SJSA1 (cell line): ENCODE data around the gene SLFN11. TPM values are rescaled to one million over a fixed set of nuclear protein-coding genes. Genes with fewer than 3 reads are reported as not detected.
A peak's percentile ranks its signal among the peaks of the same experiment; 100 is the strongest.

Source experiments
- DNase-seq, 2 experiments: peaks; one replicate each; pipeline ENCODE4 v3.0.0-alpha.2; 2015 to 2020; ENCODE audit warnings: low spot score in 2 of 2, low read depth in 1 of 2
- H3K27ac ChIP-seq: fragments of 250-450 bp; sonication (Bioruptor Pico); 2 replicates; pipeline ENCODE4 v1.5.1; 2020; ENCODE audit warnings: mild to moderate bottlenecking, moderate library complexity
- H3K27me3 ChIP-seq: fragments of 250-450 bp; sonication (Bioruptor Pico); replicated peaks from 2 replicates; pipeline ENCODE4 v1.5.1; 2020; ENCODE audit warnings: mild to moderate bottlenecking, moderate library complexity
- H3K36me3 ChIP-seq: fragments of 250-450 bp; sonication (Bioruptor Pico); 2 replicates; pipeline ENCODE4 v1.5.1; 2020; ENCODE audit warnings: mild to moderate bottlenecking
- H3K4me1 ChIP-seq: fragments of 250-450 bp; sonication (Bioruptor Pico); replicated peaks from 2 replicates; pipeline ENCODE4 v1.6.1; 2021; ENCODE audit warnings: mild to moderate bottlenecking
- H3K4me3 ChIP-seq: fragments of 250-450 bp; sonication (Bioruptor Pico); 2 replicates; pipeline ENCODE4 v1.5.1; 2020; ENCODE audit warnings: mild to moderate bottlenecking
- H3K9me3 ChIP-seq: fragments of 250-450 bp; sonication (Bioruptor Pico); replicated peaks from 2 replicates; pipeline ENCODE4 v1.5.1; 2020; ENCODE audit warnings: mild to moderate bottlenecking
- total RNA-seq: library from RNA; depleted of rRNA; stranded (reverse); fragments of >200 nt; shearing (Covaris generic); gene quantifications from 2 replicates; pipeline ENCODE4 v1.2.3, GENCODE V29; 2014

SLFN11 gene
- total RNA-seq, 1 experiment from 2014 or later = 29.1 TPM

- Histone ChIP-seq H3K9me3 (no peaks in the 10 kb centered on the region), H3K27me3 (no peaks in the 10 kb centered on the region), H3K4me1 (no peaks in the 10 kb centered on the region), H3K36me3 (no peaks in the 10 kb centered on the region), H3K27ac (no peak overlapping the region), H3K4me3 (no peak overlapping the region)
- DNase-seq = no peak
These were observed 2.8 kb upstream of the SLFN11 start for GRCh38 chr17:35376245-35376644.

GRCh38 chr17:35374766-35375344 lies 1.4 kb upstream of the SLFN11 start:
- no peaks in the 10 kb centered on the region for H3K36me3 ChIP-seq
- H3K4me1 ChIP-seq = no peaks in the 10 kb centered on the region
- no peaks in the 10 kb centered on the region for H3K27me3 ChIP-seq
- peak overlapping the region; percentile 79 for H3K27ac ChIP-seq
- peak overlapping the region; percentile 45 for H3K4me3 ChIP-seq
- H3K9me3 ChIP-seq = no peaks in the 10 kb centered on the region
- no peak for DNase-seq

- H3K27me3 ChIP-seq = no peaks in the 10 kb centered on the region
- no peaks in the 10 kb centered on the region for H3K9me3 ChIP-seq
- H3K27ac ChIP-seq = peak overlapping the region; percentile 79
- H3K36me3 ChIP-seq = 0 out of 2 replicates have a peak, but pooled peaks cover 3% of the 10 kb centered on the region
- peak; percentile 54 to 69 for DNase-seq
- H3K4me3 ChIP-seq = peak overlapping the region; percentile 45
- H3K4me1 ChIP-seq = no peaks in the 10 kb centered on the region
These were observed 754 bp upstream of the SLFN11 start for GRCh38 chr17:35373984-35374765.

GRCh38 chr17:35372846-35373533 lies 431 bp downstream of the SLFN11 start:
- peak in 1 of 2 experiments; percentile 24 for DNase-seq
- Histone ChIP-seq H3K36me3 (0 out of 2 replicates have a peak, but pooled peaks cover 4% of the 10 kb centered on the region), H3K4me1 (no peaks in the 10 kb centered on the region), H3K27me3 (no peaks in the 10 kb centered on the region), H3K9me3 (no peaks in the 10 kb centered on the region), H3K4me3 (peak overlapping the region; percentile 45), H3K27ac (peak overlapping the region; percentile 79)

- Histone ChIP-seq H3K9me3 (no peaks in the 10 kb centered on the region), H3K27me3 (no peaks in the 10 kb centered on the region), H3K36me3 (0 out of 2 replicates have a peak, but pooled peaks cover 4% of the 10 kb centered on the region), H3K27ac (no peak overlapping the region), H3K4me3 (no peak overlapping the region), H3K4me1 (no peaks in the 10 kb centered on the region)
- DNase-seq = no peak
These were observed 1.5 kb downstream of the SLFN11 start for GRCh38 chr17:35371934-35372333.

GRCh38 chr17:35368081-35368830 lies 5.2 kb downstream of the SLFN11 start:
- Histone ChIP-seq H3K27ac (no peak overlapping the region), H3K27me3 (no peaks in the 10 kb centered on the region), H3K9me3 (no peaks in the 10 kb centered on the region), H3K4me3 (no peak overlapping the region), H3K36me3 (peaks cover 13% of the 10 kb centered on the region), H3K4me1 (no peaks in the 10 kb centered on the region)
- no peak for DNase-seq

GRCh38 chr17:35361027-35361426 lies 12.4 kb downstream of the SLFN11 start:
- no peaks in the 10 kb centered on the region for H3K4me1 ChIP-seq
- no peaks in the 10 kb centered on the region for H3K9me3 ChIP-seq
- no peak overlapping the region for H3K4me3 ChIP-seq
- no peak overlapping the region for H3K27ac ChIP-seq
- DNase-seq = no peak
- no peaks in the 10 kb centered on the region for H3K27me3 ChIP-seq
- H3K36me3 ChIP-seq = peaks cover 60% of the 10 kb centered on the region

- Histone ChIP-seq H3K4me3 (no peak overlapping the region), H3K27ac (no peak overlapping the region), H3K36me3 (peaks cover 69% of the 10 kb centered on the region), H3K9me3 (no peaks in the 10 kb centered on the region), H3K27me3 (no peaks in the 10 kb centered on the region), H3K4me1 (no peaks in the 10 kb centered on the region)
- DNase-seq = no peak
These were observed 14.0 kb downstream of the SLFN11 start for GRCh38 chr17:35359398-35359797.

- H3K36me3 ChIP-seq = peaks cover 26% of the 10 kb centered on the region
- H3K9me3 ChIP-seq = no peaks in the 10 kb centered on the region
- no peak for DNase-seq
- no peaks in the 10 kb centered on the region for H3K4me1 ChIP-seq
- no peak overlapping the region for H3K4me3 ChIP-seq
- H3K27me3 ChIP-seq = no peaks in the 10 kb centered on the region
- no peak overlapping the region for H3K27ac ChIP-seq
These were observed 21.1 kb downstream of the SLFN11 start for GRCh38 chr17:35352284-35352683.

- H3K27ac ChIP-seq = no peak overlapping the region
- H3K4me1 ChIP-seq = 0 out of 2 replicates have a peak, but pooled peaks cover 3% of the 10 kb centered on the region
These were observed 22.9 kb downstream of the SLFN11 start for GRCh38 chr17:35350493-35350892.

GRCh38 chr17:35345926-35346771 lies 27.3 kb downstream of the SLFN11 start:
- Histone ChIP-seq H3K27ac (no peak overlapping the region), H3K4me3 (no peak overlapping the region), H3K9me3 (no peaks in the 10 kb centered on the region), H3K4me1 (0 out of 2 replicates have a peak, but pooled peaks cover 3% of the 10 kb centered on the region), H3K27me3 (no peaks in the 10 kb centered on the region), H3K36me3 (no peaks in the 10 kb centered on the region)
- no peak for DNase-seq

More at GRCh38 chr17:35350493-35350892, 22.9 kb downstream of the SLFN11 start:
- no peak overlapping the region for H3K4me3 ChIP-seq
- H3K9me3 ChIP-seq = no peaks in the 10 kb centered on the region
- no peak for DNase-seq
- H3K27me3 ChIP-seq = no peaks in the 10 kb centered on the region
- peaks cover 12% of the 10 kb centered on the region for H3K36me3 ChIP-seq

- no peak overlapping the region for H3K4me3 ChIP-seq
- no peaks in the 10 kb centered on the region for H3K36me3 ChIP-seq
- DNase-seq = no peak
- no peak overlapping the region for H3K27ac ChIP-seq
- no peaks in the 10 kb centered on the region for H3K27me3 ChIP-seq
- H3K9me3 ChIP-seq = no peaks in the 10 kb centered on the region
- 0 out of 2 replicates have a peak, but pooled peaks cover 3% of the 10 kb centered on the region for H3K4me1 ChIP-seq
These were observed 27.9 kb downstream of the SLFN11 start for GRCh38 chr17:35345445-35345925.
